H9 (cell line): ENCODE measurements around the gene UBASH3A. TPM values are rescaled to one million over a fixed set of nuclear protein-coding genes. Genes with fewer than 3 reads are reported as not detected.

Source experiments
- DNase-seq: peaks from one replicate; pipeline ENCODE4 v3.0.0-alpha.2; 2017
- H2AFZ ChIP-seq: one replicate; pipeline ENCODE4 v1.6.1; 2013; ENCODE audit warnings: mild to moderate bottlenecking, low read length, control low read depth, moderate library complexity
- H2AK5ac ChIP-seq: 2 replicates; pipeline ENCODE4 v1.6.1; 2013; ENCODE audit warnings: low read length, control low read depth, mixed read lengths; ENCODE audit not compliant: insufficient read length
- H2BK120ac ChIP-seq: one replicate; pipeline ENCODE4 v1.6.1; 2013; ENCODE audit warnings: low read depth, mild to moderate bottlenecking, low read length, control low read depth, inconsistent platforms; ENCODE audit not compliant: poor library complexity, severe bottlenecking
- H2BK12ac ChIP-seq: 2 replicates; pipeline ENCODE4 v1.6.1; 2013; ENCODE audit warnings: low read length, control low read depth, mixed read lengths, low read depth; ENCODE audit not compliant: insufficient read length
- H2BK15ac ChIP-seq: 2 replicates; pipeline ENCODE4 v1.6.1; 2013; ENCODE audit warnings: low read depth, low read length, control low read depth
- H2BK20ac ChIP-seq: one replicate; pipeline ENCODE4 v1.6.1; 2013; ENCODE audit warnings: low read depth, mild to moderate bottlenecking, low read length, control low read depth, inconsistent platforms; ENCODE audit not compliant: poor library complexity, severe bottlenecking
- H2BK5ac ChIP-seq: 2 replicates; pipeline ENCODE4 v1.6.1; 2013; ENCODE audit warnings: low read length, control low read depth, mixed read lengths; ENCODE audit not compliant: insufficient read length
- H3K14ac ChIP-seq: 2 replicates; pipeline ENCODE4 v1.6.1; 2013; ENCODE audit warnings: low read length, control low read depth; ENCODE audit not compliant: insufficient read depth
- H3K18ac ChIP-seq: 2 replicates; pipeline ENCODE4 v1.6.1; 2013; ENCODE audit warnings: low read depth, mild to moderate bottlenecking, mixed read lengths, low read length, control low read depth; ENCODE audit not compliant: insufficient read length
- H3K23ac ChIP-seq: 2 replicates; pipeline ENCODE4 v1.6.1; 2013; ENCODE audit warnings: low read length, control low read depth, mixed read lengths, low read depth; ENCODE audit not compliant: insufficient read length
- H3K23me2 ChIP-seq: 2 replicates; pipeline ENCODE4 v1.6.1; 2013; ENCODE audit warnings: low read depth, mild to moderate bottlenecking, mixed read lengths, low read length, control low read depth; ENCODE audit not compliant: insufficient read length, poor library complexity, severe bottlenecking
- H3K27ac ChIP-seq: 2 replicates; pipeline ENCODE4 v1.5.1; 2013; ENCODE audit warnings: low read length, control low read depth, mixed read lengths, low read depth; ENCODE audit not compliant: insufficient read length
- H3K27me3 ChIP-seq: 2 replicates; pipeline ENCODE4 v1.6.1; 2013; ENCODE audit warnings: low read length, control low read depth, inconsistent platforms; ENCODE audit not compliant: insufficient read depth
- H3K4ac ChIP-seq: 2 replicates; pipeline ENCODE4 v1.6.1; 2013; ENCODE audit warnings: low read depth, mild to moderate bottlenecking, control low read depth, inconsistent platforms, low read length, moderate library complexity
- H3K4me1 ChIP-seq: 2 replicates; pipeline ENCODE4 v1.6.1; 2013; ENCODE audit warnings: low read length, control low read depth, inconsistent platforms; ENCODE audit not compliant: insufficient read depth
- H3K4me2 ChIP-seq: 2 replicates; pipeline ENCODE4 v1.6.1; 2013; ENCODE audit warnings: low read length, control low read depth, mixed read lengths; ENCODE audit not compliant: insufficient read length, insufficient read depth
- H3K56ac ChIP-seq: 2 replicates; pipeline ENCODE4 v1.6.1; 2013; ENCODE audit warnings: low read depth, mild to moderate bottlenecking, mixed read lengths, low read length, control low read depth; ENCODE audit not compliant: insufficient read length
- H3K79me1 ChIP-seq: 2 replicates; pipeline ENCODE4 v1.6.1; 2013; ENCODE audit warnings: low read depth, mild to moderate bottlenecking, moderate library complexity, low read length, control low read depth, inconsistent platforms; ENCODE audit not compliant: insufficient read depth, poor library complexity, severe bottlenecking
- H3K79me2 ChIP-seq: 2 replicates; pipeline ENCODE4 v1.6.1; 2013; ENCODE audit warnings: low read length, control low read depth, inconsistent platforms; ENCODE audit not compliant: insufficient read depth
- H3K9ac ChIP-seq: 2 replicates; pipeline ENCODE4 v1.6.1; 2013; ENCODE audit warnings: low read length, control low read depth, mixed read lengths; ENCODE audit not compliant: insufficient read length; ENCODE audit errors: extremely low read depth
- H3K9me3 ChIP-seq: one replicate; pipeline ENCODE4 v1.6.1; 2013; ENCODE audit warnings: low read depth, low read length, inconsistent platforms; ENCODE audit not compliant: control insufficient read depth
- H3T11ph ChIP-seq: one replicate; pipeline ENCODE4 v1.6.1; 2013; ENCODE audit warnings: mild to moderate bottlenecking, low read length, control low read depth, inconsistent platforms
- H4K20me1 ChIP-seq: one replicate; pipeline ENCODE4 v1.6.1; 2013; ENCODE audit not compliant: control insufficient read depth, insufficient read length, insufficient read depth
- H4K5ac ChIP-seq: 2 replicates; pipeline ENCODE4 v1.6.1; 2013; ENCODE audit warnings: low read depth, mild to moderate bottlenecking, mixed read lengths, low read length, control low read depth; ENCODE audit not compliant: insufficient read length
- H4K8ac ChIP-seq: replicated peaks from 2 replicates; pipeline ENCODE4 v1.6.1; 2013; ENCODE audit warnings: low read length, control low read depth, mixed read lengths, low read depth; ENCODE audit not compliant: insufficient read length
- H4K91ac ChIP-seq: 2 replicates; pipeline ENCODE4 v1.6.1; 2013; ENCODE audit warnings: low read depth, mild to moderate bottlenecking, moderate library complexity, mixed read lengths, low read length, control low read depth; ENCODE audit not compliant: insufficient read length
- H3K27ac Mint-ChIP-seq, 3 experiments: 2 replicates in 2 of 3; 3 replicates in 1 of 3; pipeline ENCODE4 v1.8.0; 2020 to 2021; ENCODE audit warnings: mixed read lengths in 3 of 3, mild to moderate bottlenecking in 1 of 3, moderate library complexity in 1 of 3
- H3K27me3 Mint-ChIP-seq: 2 replicates; pipeline ENCODE4 v1.8.0; 2021; ENCODE audit warnings: low read depth, mild to moderate bottlenecking, moderate library complexity, mixed read lengths
- H3K36me3 Mint-ChIP-seq, 3 experiments: 2 replicates in 2 of 3; 3 replicates in 1 of 3; pipeline ENCODE4 v1.8.0; 2020 to 2021; ENCODE audit warnings: low read depth in 3 of 3, mixed read lengths in 3 of 3; ENCODE audit not compliant: insufficient read depth in 1 of 3
- H3K4me1 Mint-ChIP-seq, 2 experiments: 2 replicates each; pipeline ENCODE4 v1.8.0; 2020; ENCODE audit warnings: mixed read lengths in 2 of 2
- H3K4me3 Mint-ChIP-seq, 2 experiments: 2 replicates in 1 of 2; 3 replicates in 1 of 2; pipeline ENCODE4 v1.8.0; 2020 to 2021; ENCODE audit warnings: mild to moderate bottlenecking in 2 of 2, mixed read lengths in 2 of 2, moderate library complexity in 1 of 2
- H3K9me3 Mint-ChIP-seq, 2 experiments: 2 replicates in 1 of 2; 3 replicates in 1 of 2; pipeline ENCODE4 v1.8.0; 2020; ENCODE audit warnings: mild to moderate bottlenecking in 2 of 2, mixed read lengths in 2 of 2, moderate library complexity in 1 of 2
- WGBS: extraction: QIAGEN DNeasy Blood & Tissue Kit; methylation state at CpG from one replicate; pipeline ENCODE4 v1.1.7; 2013; ENCODE audit warnings: missing lambda C conversion rate, low lambda C conversion rate, mixed read lengths; ENCODE audit not compliant: insufficient read length; ENCODE audit errors: extremely low coverage; 5-methylcytosine and 5-hydroxymethylcytosine counted together
- total RNA-seq: library from RNA; stranded (reverse); gene quantifications from 2 replicates; pipeline ENCODE4 v1.2.1, GENCODE V29; 2021
- TF ChIP-seq, protein P1 (sequence below): fragments of 200-600 bp; sonication (generic); conservative IDR thresholded peaks from 3 replicates; pipeline ENCODE4 v1.8.0; 2021; ENCODE audit warnings: antibody characterized with exemption, mild to moderate bottlenecking

Gene UBASH3A
- total RNA-seq, 1 experiment from 2014 or later = not detected

DNA sequence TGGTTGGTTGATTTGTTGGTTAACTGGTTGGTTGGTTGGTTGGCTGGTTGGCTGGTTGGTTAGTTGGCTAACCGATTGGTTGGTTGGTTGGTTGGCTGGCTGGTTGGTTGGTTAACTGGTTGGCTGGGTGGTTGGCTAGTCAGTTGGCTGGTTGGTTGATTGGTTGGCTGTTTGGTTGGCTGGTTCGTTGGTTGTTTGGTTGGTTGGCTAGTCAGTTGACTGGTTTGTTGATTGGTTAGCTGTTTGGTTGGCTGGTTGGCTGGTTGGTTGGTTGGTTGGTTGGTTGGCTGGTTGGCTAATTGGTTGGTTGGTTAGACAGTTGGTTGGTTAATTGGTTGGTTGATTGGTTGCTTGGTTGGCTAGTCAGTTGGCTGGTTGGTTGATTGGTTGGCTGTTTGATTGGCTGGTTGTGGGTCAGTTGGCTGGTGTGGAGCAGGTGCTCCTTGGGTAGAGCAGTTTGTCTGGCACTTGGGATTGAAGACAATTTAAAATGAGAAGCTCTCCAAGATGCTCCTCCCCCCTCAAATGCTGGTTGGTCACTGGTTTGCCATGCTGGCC, 85.4 kb downstream of the UBASH3A start:
- Histone ChIP-seq H2BK15ac (no peak overlapping the region), H3K23me2 (no peaks in the 10 kb centered on the region), H2BK12ac (no peak overlapping the region), H3K4me2 (no peak overlapping the region), H3K79me2 (no peaks in the 10 kb centered on the region), H3K4me1 (no peaks in the 10 kb centered on the region), H2BK5ac (no peak overlapping the region), H2AFZ (no peak overlapping the region), H3K27me3 (no peaks in the 10 kb centered on the region), H3T11ph (no peak overlapping the region), H4K20me1 (no peaks in the 10 kb centered on the region), H3K27ac (no peak overlapping the region), H2BK120ac (no peak overlapping the region), H3K14ac (no peak overlapping the region), H3K9ac (no peak overlapping the region), H2AK5ac (no peak overlapping the region), H3K79me1 (no peaks in the 10 kb centered on the region), H3K18ac (no peak overlapping the region), H4K8ac (no peak overlapping the region), H3K23ac (no peak overlapping the region), H3K4ac (no peak overlapping the region), H3K9me3 (no peaks in the 10 kb centered on the region), H2BK20ac (no peak overlapping the region), H4K5ac (no peak overlapping the region), H4K91ac (no peak overlapping the region), H3K56ac (no peak overlapping the region)
- DNase-seq = no peak
- Mint-ChIP-seq H3K27me3 (peaks cover 20% of the 10 kb centered on the region), H3K36me3 (no peaks in the 10 kb centered on the region), H3K27ac (no peak overlapping the region), H3K9me3 (no peaks in the 10 kb centered on the region), H3K4me3 (no peak overlapping the region), H3K4me1 (peaks cover 6 to 12% of the 10 kb centered on the region in 2 experiments)
- no CpG with 5 or more reads among the region's 2 CpGs for WGBS
- TF ChIP-seq, protein P1, sequence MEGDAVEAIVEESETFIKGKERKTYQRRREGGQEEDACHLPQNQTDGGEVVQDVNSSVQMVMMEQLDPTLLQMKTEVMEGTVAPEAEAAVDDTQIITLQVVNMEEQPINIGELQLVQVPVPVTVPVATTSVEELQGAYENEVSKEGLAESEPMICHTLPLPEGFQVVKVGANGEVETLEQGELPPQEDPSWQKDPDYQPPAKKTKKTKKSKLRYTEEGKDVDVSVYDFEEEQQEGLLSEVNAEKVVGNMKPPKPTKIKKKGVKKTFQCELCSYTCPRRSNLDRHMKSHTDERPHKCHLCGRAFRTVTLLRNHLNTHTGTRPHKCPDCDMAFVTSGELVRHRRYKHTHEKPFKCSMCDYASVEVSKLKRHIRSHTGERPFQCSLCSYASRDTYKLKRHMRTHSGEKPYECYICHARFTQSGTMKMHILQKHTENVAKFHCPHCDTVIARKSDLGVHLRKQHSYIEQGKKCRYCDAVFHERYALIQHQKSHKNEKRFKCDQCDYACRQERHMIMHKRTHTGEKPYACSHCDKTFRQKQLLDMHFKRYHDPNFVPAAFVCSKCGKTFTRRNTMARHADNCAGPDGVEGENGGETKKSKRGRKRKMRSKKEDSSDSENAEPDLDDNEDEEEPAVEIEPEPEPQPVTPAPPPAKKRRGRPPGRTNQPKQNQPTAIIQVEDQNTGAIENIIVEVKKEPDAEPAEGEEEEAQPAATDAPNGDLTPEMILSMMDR = no peak
